Thoracic aorta (tissue), 2 donors: ENCODE measurements around the gene KCNK15. TPM values are rescaled to one million over a fixed set of nuclear protein-coding genes. Genes with fewer than 3 reads are reported as not detected.

Experiments used
- ATAC-seq: fragments of 150-250 bp; one replicate; pipeline ENCODE4 v1.8.0; 2017; ENCODE audit warnings: low read depth; ENCODE audit not compliant: insufficient number of reproducible peaks, low FRiP score
- DNase-seq: peaks from one replicate; pipeline ENCODE4 v3.0.0-alpha.2; 2020; ENCODE audit warnings: low spot score
- H3K27ac ChIP-seq, 2 donors: fragments of 200-600 bp; sonication (generic); 1 replicate in 1 of 2; 2 replicates in 1 of 2; pipeline ENCODE4 v1.5.1; 2016; ENCODE audit warnings: mild to moderate bottlenecking in 2 of 2, moderate library complexity in 2 of 2
- H3K27me3 ChIP-seq: fragments of 200-600 bp; sonication (generic); replicated peaks from 2 replicates; pipeline ENCODE4 v1.6.0; 2016; ENCODE audit warnings: mild to moderate bottlenecking; ENCODE audit not compliant: insufficient read depth
- H3K36me3 ChIP-seq: fragments of 200-600 bp; sonication (generic); one replicate; pipeline ENCODE4 v1.5.1; 2016
- H3K4me1 ChIP-seq, 2 donors: fragments of 200-600 bp; sonication (generic); 1 replicate in 1 of 2; 2 replicates in 1 of 2; pipeline versions ENCODE4 v1.5.1 to v1.6.0; 2016; ENCODE audit warnings: low read depth in 2 of 2, mild to moderate bottlenecking in 1 of 2; ENCODE audit not compliant: control insufficient read depth in 1 of 2
- H3K4me3 ChIP-seq: fragments of 200-600 bp; sonication (generic); 2 replicates; pipeline ENCODE4 v1.5.1; 2016; ENCODE audit warnings: mild to moderate bottlenecking
- H3K9me3 ChIP-seq: fragments of 200-600 bp; sonication (generic); 2 replicates; pipeline ENCODE4 v1.5.1; 2016
- total RNA-seq, 2 donors: library from RNA; depleted of rRNA; stranded (reverse); fragments of >200 nt; gene quantifications; one replicate each; pipeline versions ENCODE4 v1.1.0 to v1.2.3, GENCODE V29; 2016
- TF ChIP-seq, protein P1 (sequence below): fragments of 200-600 bp; sonication (generic); IDR thresholded peaks from one replicate; pipeline ENCODE4 v1.5.1; 2019; ENCODE audit warnings: antibody characterized with exemption

Gene KCNK15
- total RNA-seq, 2 donors from 2014 or later, result 26.3 to 60.0 TPM

DNA sequence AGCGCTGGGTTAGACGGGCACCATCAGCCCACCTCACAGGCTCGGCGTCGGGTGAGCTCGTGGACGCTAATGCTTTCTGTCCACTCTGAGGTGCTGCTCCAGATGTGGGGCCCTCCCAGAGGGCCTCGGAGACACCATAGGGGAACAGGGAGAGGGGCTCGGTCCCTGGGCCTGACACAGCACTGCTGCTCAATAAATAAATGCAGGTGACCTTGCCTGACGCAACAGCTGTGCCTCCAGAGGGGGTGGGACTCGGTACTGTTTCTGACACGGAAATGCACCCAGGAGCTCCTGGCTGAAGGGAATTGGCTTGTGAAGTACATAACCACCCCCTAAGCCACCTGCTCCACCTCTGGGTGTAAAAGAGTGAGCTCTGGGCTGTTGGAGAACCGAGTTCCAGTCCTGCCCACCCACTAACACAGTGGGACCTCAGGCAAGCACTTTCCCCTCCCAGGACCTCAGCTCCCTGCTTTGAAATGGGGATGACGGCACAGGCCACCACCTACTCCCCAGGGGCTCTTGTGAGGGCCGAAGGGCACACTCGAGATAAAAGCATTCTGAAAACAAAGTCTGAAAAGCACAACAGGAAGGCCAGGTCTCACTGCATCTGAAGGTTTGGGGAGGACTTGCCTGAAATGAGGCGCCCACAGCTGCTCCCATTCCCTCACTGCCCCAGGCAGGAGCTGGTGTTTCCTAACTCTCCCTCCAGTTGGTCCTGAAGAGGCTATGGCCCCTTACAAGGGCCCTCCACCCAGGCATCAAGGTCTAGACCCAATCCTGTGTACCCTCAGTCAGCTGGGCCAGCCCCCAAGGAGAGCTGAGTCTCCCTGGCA lies 6.7 kb downstream of the KCNK15 start:
- no peak for ATAC-seq
- TF ChIP-seq, protein P1, sequence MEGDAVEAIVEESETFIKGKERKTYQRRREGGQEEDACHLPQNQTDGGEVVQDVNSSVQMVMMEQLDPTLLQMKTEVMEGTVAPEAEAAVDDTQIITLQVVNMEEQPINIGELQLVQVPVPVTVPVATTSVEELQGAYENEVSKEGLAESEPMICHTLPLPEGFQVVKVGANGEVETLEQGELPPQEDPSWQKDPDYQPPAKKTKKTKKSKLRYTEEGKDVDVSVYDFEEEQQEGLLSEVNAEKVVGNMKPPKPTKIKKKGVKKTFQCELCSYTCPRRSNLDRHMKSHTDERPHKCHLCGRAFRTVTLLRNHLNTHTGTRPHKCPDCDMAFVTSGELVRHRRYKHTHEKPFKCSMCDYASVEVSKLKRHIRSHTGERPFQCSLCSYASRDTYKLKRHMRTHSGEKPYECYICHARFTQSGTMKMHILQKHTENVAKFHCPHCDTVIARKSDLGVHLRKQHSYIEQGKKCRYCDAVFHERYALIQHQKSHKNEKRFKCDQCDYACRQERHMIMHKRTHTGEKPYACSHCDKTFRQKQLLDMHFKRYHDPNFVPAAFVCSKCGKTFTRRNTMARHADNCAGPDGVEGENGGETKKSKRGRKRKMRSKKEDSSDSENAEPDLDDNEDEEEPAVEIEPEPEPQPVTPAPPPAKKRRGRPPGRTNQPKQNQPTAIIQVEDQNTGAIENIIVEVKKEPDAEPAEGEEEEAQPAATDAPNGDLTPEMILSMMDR, result no peak
- Histone ChIP-seq H3K27ac (no peak overlapping the region), H3K27me3 (no peaks in the 10 kb centered on the region), H3K9me3 (no peaks in the 10 kb centered on the region), H3K36me3 (peaks cover 5% of the 10 kb centered on the region), H3K4me3 (no peak overlapping the region), H3K4me1 (peaks cover 8 to 33% of the 10 kb centered on the region in 2 donors)
- no peak for DNase-seq

DNA sequence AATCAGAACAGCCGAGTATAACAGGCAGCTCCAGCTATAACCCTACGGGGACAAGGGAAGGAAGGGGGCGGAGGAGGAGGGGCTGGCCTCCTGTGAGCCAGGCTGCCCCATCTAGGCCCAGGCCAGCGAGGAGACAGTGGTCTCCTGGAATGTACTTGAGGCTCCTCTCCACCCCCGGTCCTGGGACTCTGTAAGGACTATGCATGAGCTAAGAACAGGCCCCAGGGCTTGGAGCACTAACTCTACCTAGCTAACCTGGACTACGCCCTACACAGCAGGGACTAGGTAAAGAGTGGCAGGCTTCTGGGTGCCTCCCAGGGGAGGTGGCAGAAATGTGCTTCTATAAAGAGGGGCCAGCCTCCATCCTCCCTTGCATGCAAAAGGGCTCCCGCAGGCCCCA lies 8.9 kb downstream of the KCNK15 start:
- ATAC-seq (no peak), DNase-seq (no peak)
- Histone ChIP-seq H3K4me1 (peaks cover 4 to 12% of the 10 kb centered on the region in 2 donors), H3K9me3 (no peaks in the 10 kb centered on the region), H3K27me3 (no peaks in the 10 kb centered on the region), H3K4me3 (no peak overlapping the region), H3K36me3 (peaks cover 5% of the 10 kb centered on the region), H3K27ac (no peak overlapping the region)
- TF ChIP-seq, protein P1, result no peak

DNA sequence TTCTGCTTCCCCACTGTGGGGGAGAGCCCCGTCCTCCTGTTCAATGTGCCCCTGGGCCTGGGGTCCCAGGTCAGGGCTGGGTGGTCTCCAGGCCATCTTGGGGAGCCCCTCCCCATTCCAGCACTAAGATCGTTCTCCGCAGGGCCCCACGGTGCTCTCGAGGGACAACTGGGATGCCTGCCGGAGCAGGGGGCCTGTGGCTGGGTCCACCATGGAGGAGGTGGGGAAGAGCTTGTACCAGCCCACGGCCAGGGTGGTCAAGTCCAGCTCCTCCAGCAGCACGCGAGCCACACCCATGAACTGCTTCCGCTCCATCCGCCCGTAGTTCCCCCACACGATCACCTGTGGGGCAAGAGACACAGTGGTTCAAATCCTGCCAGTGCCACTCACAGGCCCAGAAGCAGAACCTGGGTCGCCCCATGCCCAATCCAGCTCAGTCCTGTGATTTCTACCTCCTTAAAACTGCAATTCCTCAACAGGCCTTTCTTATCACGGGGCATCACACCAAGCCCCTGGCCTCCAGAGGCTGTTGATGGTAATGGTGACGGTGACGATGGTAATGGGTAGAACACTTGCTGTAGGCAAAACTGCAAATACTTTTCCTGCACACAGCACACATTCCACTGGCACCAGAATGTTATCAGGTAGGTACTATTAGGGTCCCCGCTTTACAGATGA lies 10.5 kb downstream of the KCNK15 start:
- H3K27ac ChIP-seq, result no peak overlapping the region
- no peak for ATAC-seq
- DNase-seq, result no peak
- TF ChIP-seq, protein P1, result no peak
- no peaks in the 10 kb centered on the region for H3K27me3 ChIP-seq
- H3K9me3 ChIP-seq, result no peaks in the 10 kb centered on the region
- no peaks in the 10 kb centered on the region for H3K36me3 ChIP-seq
- no peaks in the 10 kb centered on the region for H3K4me1 ChIP-seq
- H3K4me3 ChIP-seq, result no peak overlapping the region

DNA sequence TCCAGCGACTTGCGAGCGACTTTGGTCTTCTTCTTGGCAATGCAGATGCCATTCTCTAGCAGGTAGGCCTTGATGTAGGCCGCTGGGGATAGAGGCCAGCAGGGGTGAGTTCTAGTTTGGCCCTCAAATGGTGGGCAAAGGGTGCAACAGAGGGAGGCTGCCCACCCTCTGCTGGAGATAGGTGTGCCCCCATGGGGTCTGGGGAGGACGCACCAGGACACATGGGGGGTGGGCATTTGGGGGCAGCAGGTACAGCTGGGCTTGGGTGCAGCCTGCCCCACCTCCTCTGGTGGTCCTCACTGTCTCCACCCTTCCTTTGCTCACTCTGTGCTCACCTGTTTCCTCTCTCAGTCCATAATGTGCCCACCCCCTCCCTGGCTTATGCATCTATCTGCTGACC lies 11.3 kb downstream of the KCNK15 start:
- no peaks in the 10 kb centered on the region for H3K9me3 ChIP-seq
- no peak for ATAC-seq
- no peaks in the 10 kb centered on the region for H3K27me3 ChIP-seq
- no peak overlapping the region for H3K27ac ChIP-seq
- no peaks in the 10 kb centered on the region for H3K36me3 ChIP-seq
- H3K4me3 ChIP-seq, result no peak overlapping the region
- DNase-seq, result no peak
- no peaks in the 10 kb centered on the region for H3K4me1 ChIP-seq
- TF ChIP-seq, protein P1, result no peak

DNA sequence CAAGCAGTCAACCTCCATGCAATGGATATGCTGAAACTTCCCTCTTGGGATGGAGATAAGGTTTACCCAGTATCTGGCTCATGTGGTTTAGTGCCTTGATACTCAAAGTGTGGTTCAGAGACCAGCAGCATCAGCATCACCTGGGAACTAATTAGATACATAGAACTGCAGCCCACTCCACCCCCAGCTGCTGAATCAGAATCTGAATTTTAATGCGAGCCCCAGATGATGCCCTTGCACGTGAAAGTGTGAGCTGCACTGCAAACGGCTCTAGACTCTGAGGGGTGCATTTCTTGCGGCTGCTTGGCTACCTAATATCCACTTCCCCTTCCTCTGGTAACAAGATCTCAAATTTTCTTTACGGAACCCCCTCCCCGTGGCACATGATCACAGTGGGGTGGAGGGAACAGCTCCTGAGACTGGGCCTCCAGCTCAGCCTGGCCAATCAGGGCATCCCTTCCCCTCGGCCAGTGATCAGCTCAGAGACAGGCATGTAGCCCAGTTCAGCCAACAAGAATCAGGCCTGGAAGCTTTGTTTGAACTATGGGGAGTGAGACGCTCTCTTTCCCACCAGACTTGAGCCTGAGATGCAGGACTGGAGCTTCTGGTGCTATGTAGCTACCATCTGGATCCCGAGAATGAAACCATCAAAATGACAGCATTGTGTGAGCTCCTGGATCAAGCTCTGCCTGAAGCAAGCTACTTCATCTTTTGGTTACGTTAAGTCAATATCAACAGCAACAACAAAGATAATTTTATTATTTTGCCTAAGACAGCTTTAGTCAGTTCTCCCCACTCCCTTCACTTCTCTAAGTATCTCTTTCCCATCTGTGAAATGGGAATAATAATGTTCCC lies 12.8 kb downstream of the KCNK15 start:
- Histone ChIP-seq H3K27me3 (no peaks in the 10 kb centered on the region), H3K4me1 (no peaks in the 10 kb centered on the region), H3K9me3 (no peaks in the 10 kb centered on the region), H3K4me3 (no peak overlapping the region), H3K27ac (no peak overlapping the region), H3K36me3 (no peaks in the 10 kb centered on the region)
- ATAC-seq (no peak), DNase-seq (no peak)
- TF ChIP-seq, protein P1, result no peak
